Measurements from ENCODE around the gene HGD.

The HGD gene

DNA sequence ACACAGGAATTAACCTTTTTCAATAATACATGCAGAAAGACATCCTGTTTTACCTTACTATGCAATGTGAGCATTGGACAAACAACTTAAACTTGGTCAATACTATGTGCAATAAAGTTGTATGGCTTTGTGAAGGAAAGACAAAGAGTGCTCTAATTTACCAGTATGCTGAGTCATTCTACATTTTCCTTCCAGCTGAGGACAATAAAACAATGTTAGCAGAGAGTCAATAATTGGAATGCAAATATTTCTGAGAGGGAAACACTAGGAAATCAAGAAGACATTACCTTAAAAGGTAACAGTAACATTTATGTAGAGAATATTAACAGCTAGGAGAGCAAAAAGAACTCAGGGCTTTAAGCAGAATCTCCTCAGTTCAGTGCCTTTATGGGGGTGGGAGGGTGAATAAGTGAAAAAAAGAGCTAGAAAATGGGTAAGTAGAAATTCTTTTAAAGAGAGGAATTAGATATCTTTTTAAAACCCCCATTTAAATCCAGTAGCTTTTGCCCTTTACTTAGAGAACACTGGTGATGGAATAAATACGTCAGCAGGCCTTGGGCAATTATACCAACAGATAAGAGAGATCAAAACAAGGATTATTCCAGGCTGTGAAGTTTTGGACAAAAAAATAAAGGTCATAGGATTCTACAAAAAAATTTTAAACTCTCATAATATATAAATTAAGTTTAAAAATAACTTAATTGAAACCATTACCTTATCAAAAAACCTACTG, 11.6 kb upstream of the HGD start:
- H3K9ac ChIP-seq (ENCODE audit: low read depth, low read length), result peak overlapping the region; percentile 40; the same call in 1 of the 2 replicates

DNA sequence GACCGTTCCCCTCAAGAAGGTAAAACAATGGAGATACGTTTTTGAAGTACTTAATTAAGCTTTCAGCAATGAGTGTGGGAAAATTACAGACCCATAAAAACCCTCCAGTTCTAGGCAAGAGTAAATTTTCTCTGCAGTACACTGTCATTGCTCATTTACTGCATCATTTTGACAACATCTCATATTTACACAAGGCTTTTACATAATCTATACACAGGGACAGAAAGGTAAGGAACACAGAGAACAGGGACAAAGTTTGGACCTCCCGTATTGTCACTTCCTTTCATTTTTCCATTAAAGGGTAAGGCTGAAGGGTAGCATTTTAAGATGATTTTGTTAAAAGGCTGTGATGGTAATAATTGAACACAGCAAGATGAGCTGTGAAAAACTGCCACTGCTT, 7.4 kb upstream of the HGD start:
- Histone ChIP-seq H3K36me3 (ENCODE audit: insufficient read depth, low read depth, low read length) (no peaks in the 10 kb centered on the region), H3K4me3 (ENCODE audit: low read length) (no peak overlapping the region), H3K27me3 (ENCODE audit: insufficient read depth, low read length) (no peaks in the 10 kb centered on the region), H3K9ac (ENCODE audit: low read depth, low read length) (no peak overlapping the region), H3K27ac (ENCODE audit: low read length) (no peak overlapping the region), H3K4me1 (ENCODE audit: insufficient read depth, low read length) (peaks cover 18% of the 10 kb centered on the region; the same call in 1 of the 2 replicates), H3K9me3 (ENCODE audit: insufficient read depth, low read depth, low read length) (no peaks in the 10 kb centered on the region)

More for the DNA sequence above, 11.6 kb upstream of the HGD start:
- H3K27ac ChIP-seq (ENCODE audit: low read length), result peak overlapping the region; percentile 51
- H3K36me3 ChIP-seq (ENCODE audit: insufficient read depth, low read depth, low read length), result no peaks in the 10 kb centered on the region
- H3K4me3 ChIP-seq (ENCODE audit: low read length), result no peak overlapping the region
- peaks cover 28% of the 10 kb centered on the region; the same call in 1 of the 2 replicates for H3K4me1 ChIP-seq (ENCODE audit: insufficient read depth, low read length)
- H3K9me3 ChIP-seq (ENCODE audit: insufficient read depth, low read depth, low read length), result no peaks in the 10 kb centered on the region
- no peaks in the 10 kb centered on the region for H3K27me3 ChIP-seq (ENCODE audit: insufficient read depth, low read length)

DNA sequence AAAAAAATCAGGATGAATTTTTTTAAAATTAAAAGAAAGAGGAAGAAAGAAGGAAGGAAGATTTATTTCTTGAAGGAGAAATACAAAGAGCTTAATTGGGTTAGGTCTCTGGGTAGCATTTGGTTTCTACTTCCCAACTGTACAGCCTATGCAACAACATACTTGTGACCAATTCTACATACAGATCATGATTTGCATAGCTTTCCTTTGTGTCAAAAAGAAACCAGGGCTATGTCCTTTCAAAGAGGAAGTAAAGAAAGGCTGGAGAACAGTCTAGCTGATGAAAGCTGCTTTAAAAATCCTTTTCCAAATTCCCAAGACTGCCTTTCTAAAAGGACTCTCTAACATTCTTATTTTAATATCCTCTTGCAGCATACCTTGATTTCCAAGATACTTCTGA, 6.1 kb upstream of the HGD start:
- Histone ChIP-seq H3K9ac (ENCODE audit: low read depth, low read length) (no peak overlapping the region), H3K4me3 (ENCODE audit: low read length) (no peak overlapping the region), H3K4me1 (ENCODE audit: insufficient read depth, low read length) (peaks cover 9% of the 10 kb centered on the region; the same call in 1 of the 2 replicates), H3K36me3 (ENCODE audit: insufficient read depth, low read depth, low read length) (no peaks in the 10 kb centered on the region), H3K9me3 (ENCODE audit: insufficient read depth, low read depth, low read length) (no peaks in the 10 kb centered on the region), H3K27me3 (ENCODE audit: insufficient read depth, low read length) (no peaks in the 10 kb centered on the region), H3K27ac (ENCODE audit: low read length) (no peak overlapping the region)

DNA sequence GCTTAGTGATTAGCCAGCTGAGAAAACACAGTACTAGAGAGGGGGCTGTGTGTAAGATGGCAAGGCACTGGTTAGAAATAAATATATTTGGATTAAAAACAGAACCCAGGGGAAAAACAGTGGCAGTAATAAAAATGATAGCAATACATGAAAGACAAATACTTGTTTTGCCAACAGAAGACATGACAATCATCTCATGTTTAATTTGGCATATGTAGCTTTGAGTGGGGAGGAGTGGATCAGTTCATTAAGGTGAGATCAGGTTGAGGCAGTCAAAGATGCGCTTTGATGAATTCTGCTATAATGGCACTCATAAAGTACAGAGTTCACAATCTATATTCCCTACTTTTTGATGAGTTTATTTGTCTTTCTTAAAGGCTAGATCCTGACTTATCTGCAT, 3.4 kb upstream of the HGD start:
- no peaks in the 10 kb centered on the region for H3K9me3 ChIP-seq (ENCODE audit: insufficient read depth, low read depth, low read length)
- H3K27me3 ChIP-seq (ENCODE audit: insufficient read depth, low read length), result no peaks in the 10 kb centered on the region
- no peaks in the 10 kb centered on the region for H3K36me3 ChIP-seq (ENCODE audit: insufficient read depth, low read depth, low read length)
- peaks cover 27% of the 10 kb centered on the region; the same call in 1 of the 2 replicates for H3K4me1 ChIP-seq (ENCODE audit: insufficient read depth, low read length)
- no peak overlapping the region for H3K4me3 ChIP-seq (ENCODE audit: low read length)
- no peak overlapping the region for H3K27ac ChIP-seq (ENCODE audit: low read length)
- H3K9ac ChIP-seq (ENCODE audit: low read depth, low read length), result no peak overlapping the region

DNA sequence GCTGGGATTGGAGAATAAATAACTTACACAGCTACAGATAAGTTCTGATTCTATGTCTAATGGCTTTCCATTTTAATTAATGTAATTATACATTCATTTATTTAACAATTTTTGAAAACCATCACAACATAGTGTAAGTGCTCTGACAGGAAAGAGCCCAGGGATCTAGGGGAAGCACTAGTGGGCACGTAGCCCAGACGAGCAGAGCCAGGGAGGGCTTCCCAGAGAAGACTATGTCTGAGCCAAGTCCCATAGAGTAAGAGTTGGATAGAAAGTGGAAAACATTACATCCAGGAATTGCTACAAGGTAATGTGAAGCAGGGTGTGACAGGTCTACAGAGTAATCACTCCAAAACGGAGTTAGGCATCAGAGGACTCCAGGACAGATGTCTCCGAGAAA, 2.9 kb upstream of the HGD start:
- H3K36me3 ChIP-seq (ENCODE audit: insufficient read depth, low read depth, low read length), result no peaks in the 10 kb centered on the region
- no peaks in the 10 kb centered on the region for H3K27me3 ChIP-seq (ENCODE audit: insufficient read depth, low read length)
- peaks cover 27% of the 10 kb centered on the region; the same call in 1 of the 2 replicates for H3K4me1 ChIP-seq (ENCODE audit: insufficient read depth, low read length)
- H3K9me3 ChIP-seq (ENCODE audit: insufficient read depth, low read depth, low read length), result no peaks in the 10 kb centered on the region
- no peak overlapping the region for H3K4me3 ChIP-seq (ENCODE audit: low read length)
- no peak overlapping the region for H3K27ac ChIP-seq (ENCODE audit: low read length)
- no peak overlapping the region for H3K9ac ChIP-seq (ENCODE audit: low read depth, low read length)

DNA sequence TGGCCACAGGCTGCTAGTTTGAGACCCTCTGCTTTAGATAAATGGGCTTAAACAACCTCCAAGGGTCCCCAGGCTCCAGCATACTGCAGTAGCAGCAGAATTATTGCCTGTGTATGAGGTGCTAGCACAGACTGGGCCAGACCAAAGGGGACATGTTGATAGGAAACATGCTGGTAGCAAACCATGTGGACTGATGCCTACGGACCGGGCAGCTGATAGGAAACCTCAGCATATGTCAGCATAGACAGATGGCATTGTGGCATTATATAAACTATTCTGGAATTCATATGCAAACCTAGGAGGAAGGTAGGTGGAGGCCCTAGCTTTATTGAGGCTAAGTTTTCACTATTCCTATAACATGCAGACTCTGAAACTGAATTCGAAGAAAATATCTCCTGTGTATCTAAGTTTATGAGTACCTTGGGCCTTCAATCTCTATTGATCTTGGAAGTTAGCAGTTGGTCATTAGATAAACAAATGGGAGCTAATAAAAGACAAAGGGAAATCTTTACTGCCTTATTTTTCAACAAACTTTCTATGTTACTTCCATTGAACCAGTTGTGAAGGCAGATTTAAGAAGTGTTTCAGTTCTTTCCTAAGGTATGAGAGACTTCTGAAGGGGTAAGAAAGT, 1.7 kb upstream of the HGD start:
- Histone ChIP-seq H3K27me3 (ENCODE audit: insufficient read depth, low read length) (no peaks in the 10 kb centered on the region), H3K9me3 (ENCODE audit: insufficient read depth, low read depth, low read length) (no peaks in the 10 kb centered on the region), H3K27ac (ENCODE audit: low read length) (no peak overlapping the region), H3K4me3 (ENCODE audit: low read length) (no peak overlapping the region), H3K36me3 (ENCODE audit: insufficient read depth, low read depth, low read length) (no peaks in the 10 kb centered on the region), H3K9ac (ENCODE audit: low read depth, low read length) (no peak overlapping the region), H3K4me1 (ENCODE audit: insufficient read depth, low read length) (peaks cover 27% of the 10 kb centered on the region; the same call in 1 of the 2 replicates)

DNA sequence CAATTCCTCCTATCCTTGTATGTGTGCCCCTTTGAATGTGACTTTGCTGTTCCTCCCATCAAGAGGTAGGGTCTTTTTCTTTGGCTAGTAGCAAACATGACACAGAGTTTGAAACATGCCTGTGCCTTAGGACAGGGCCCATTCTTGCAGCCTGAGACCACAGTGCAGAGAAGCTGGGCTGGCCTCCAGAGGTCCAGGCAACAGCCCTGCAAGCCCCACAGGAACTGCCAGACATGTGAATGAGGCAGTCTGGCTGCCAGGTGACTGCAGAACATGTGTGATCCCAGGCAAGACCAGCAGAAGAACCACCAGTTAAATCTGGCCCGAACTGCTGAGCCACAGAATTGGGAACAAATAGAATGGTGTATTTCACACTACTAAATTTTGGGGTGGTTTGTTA, 1.2 kb upstream of the HGD start:
- Histone ChIP-seq H3K4me1 (ENCODE audit: insufficient read depth, low read length) (peaks cover 33% of the 10 kb centered on the region; the same call in 1 of the 2 replicates), H3K27me3 (ENCODE audit: insufficient read depth, low read length) (no peaks in the 10 kb centered on the region), H3K36me3 (ENCODE audit: insufficient read depth, low read depth, low read length) (no peaks in the 10 kb centered on the region), H3K4me3 (ENCODE audit: low read length) (no peak overlapping the region), H3K9ac (ENCODE audit: low read depth, low read length) (no peak overlapping the region), H3K9me3 (ENCODE audit: insufficient read depth, low read depth, low read length) (no peaks in the 10 kb centered on the region), H3K27ac (ENCODE audit: low read length) (no peak overlapping the region)

DNA sequence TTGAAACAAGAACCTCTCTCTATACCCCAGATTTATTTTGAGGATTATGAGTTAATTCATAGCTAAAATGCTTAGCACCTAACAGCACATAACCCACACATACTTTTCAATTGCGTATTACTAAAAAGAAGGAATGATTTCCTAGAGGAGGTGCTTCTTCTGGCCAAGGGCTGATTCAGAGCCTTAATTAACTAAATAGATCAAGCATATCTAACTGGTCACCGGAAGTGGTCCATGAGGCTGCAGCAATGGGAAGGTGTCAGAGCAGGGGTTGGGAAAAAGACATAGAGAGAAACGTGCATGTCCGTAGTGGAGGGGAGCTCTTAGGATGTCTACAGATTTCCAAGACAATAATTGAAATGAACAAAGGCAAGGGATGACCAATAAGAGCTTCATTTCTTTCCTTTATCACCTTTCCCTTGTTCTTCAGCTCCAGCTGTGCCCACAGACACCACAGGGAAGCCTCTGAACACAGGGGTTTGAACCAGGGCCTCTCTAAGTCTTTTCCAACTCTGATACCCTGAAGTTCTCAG, 467 bp downstream of the HGD start:
- H3K36me3 ChIP-seq (ENCODE audit: insufficient read depth, low read depth, low read length), result no peaks in the 10 kb centered on the region
- H3K9me3 ChIP-seq (ENCODE audit: insufficient read depth, low read depth, low read length), result no peaks in the 10 kb centered on the region
- H3K4me1 ChIP-seq (ENCODE audit: insufficient read depth, low read length), result peaks cover 42% of the 10 kb centered on the region; the same call in 1 of the 2 replicates
- no peaks in the 10 kb centered on the region for H3K27me3 ChIP-seq (ENCODE audit: insufficient read depth, low read length)
- no peak overlapping the region for H3K4me3 ChIP-seq (ENCODE audit: low read length)
- H3K9ac ChIP-seq (ENCODE audit: low read depth, low read length), result peak overlapping the region; percentile 52; the same call in 1 of the 2 replicates
- peak overlapping the region; percentile 44 for H3K27ac ChIP-seq (ENCODE audit: low read length)

DNA sequence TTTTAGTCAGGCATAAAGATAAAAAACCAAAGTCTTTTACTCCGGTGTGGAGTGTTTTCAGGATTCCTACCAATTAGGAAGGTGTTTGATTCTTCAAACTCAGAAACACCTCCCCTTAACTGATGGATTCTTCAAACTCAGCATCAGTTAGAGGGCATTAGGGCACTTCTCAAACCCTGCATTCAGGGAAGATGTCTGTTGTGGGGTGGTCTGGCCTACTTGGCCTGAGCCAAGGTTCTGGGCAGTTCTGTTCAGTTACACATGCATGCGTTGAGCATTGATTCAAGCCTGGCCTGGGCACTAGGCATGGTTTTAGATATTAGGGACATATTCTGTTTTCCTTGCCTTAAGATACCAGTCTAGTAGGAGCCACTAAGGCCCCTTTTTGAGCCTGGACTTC, 1.0 kb downstream of the HGD start:
- Histone ChIP-seq H3K4me1 (ENCODE audit: insufficient read depth, low read length) (peaks cover 46% of the 10 kb centered on the region; the same call in 1 of the 2 replicates), H3K27me3 (ENCODE audit: insufficient read depth, low read length) (no peaks in the 10 kb centered on the region), H3K9ac (ENCODE audit: low read depth, low read length) (peak overlapping the region; percentile 52; the same call in 1 of the 2 replicates), H3K4me3 (ENCODE audit: low read length) (no peak overlapping the region), H3K9me3 (ENCODE audit: insufficient read depth, low read depth, low read length) (no peaks in the 10 kb centered on the region), H3K36me3 (ENCODE audit: insufficient read depth, low read depth, low read length) (no peaks in the 10 kb centered on the region), H3K27ac (ENCODE audit: low read length) (peak overlapping the region; percentile 44)

DNA sequence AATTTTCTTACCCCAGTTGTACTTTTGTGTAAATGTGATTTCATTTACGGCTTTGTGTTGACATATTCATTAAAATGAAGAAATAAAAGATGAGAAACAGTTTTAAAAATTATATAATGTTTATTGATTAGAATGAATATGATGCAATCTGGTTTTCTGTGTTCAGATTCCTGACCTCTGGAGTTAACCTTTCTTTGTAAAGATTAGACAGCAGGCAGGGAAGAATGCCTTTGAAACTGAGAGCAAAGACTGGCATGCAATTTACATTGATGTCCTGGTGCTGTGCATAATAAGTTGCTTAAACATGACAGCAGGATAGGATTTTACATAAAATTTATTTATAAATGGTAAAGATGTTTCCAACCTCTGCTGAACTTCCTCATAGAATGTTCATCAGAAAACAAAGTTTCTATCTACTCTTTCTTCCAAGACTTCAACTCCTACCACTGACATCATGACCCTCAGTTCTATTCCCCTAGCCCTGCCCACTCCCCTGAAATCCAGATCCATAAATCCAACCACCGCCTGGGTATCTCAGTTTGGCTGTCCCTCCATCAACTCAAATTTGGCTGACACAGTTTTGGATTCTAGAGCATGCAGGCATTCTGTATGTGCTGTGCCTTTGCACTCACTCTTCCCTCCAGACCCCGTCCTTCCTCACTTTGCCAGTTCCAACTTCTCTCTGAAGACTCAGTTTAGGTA, 1.7 kb downstream of the HGD start:
- H3K4me1 ChIP-seq (ENCODE audit: insufficient read depth, low read length), result peaks cover 46% of the 10 kb centered on the region; the same call in 1 of the 2 replicates
- peak overlapping the region; percentile 44 for H3K27ac ChIP-seq (ENCODE audit: low read length)
- H3K36me3 ChIP-seq (ENCODE audit: insufficient read depth, low read depth, low read length), result no peaks in the 10 kb centered on the region
- peak overlapping the region; percentile 52; the same call in 1 of the 2 replicates for H3K9ac ChIP-seq (ENCODE audit: low read depth, low read length)
- H3K4me3 ChIP-seq (ENCODE audit: low read length), result 0 out of 2 replicates have a peak overlapping the region, but pooled peaks have one; percentile 17
- H3K27me3 ChIP-seq (ENCODE audit: insufficient read depth, low read length), result no peaks in the 10 kb centered on the region
- H3K9me3 ChIP-seq (ENCODE audit: insufficient read depth, low read depth, low read length), result no peaks in the 10 kb centered on the region

DNA sequence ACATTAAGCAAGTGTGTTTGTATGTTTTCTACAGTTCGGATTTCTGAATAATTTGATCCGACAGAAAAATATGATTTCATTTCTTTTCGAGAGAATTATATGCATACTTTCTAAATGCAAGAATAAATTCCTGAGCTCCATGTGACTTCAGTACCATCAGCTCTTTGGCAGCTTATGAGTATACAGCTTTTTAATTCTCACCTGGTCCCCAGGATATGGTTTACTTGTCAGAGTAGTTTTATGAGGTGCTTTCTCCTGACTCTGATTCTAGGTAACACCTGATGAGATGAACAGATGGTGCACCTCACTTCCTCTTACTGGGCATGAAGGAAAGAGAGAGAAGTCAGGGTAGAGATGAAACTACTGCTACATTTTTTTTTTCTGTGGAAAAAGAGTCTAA, 3.1 kb downstream of the HGD start:
- Histone ChIP-seq H3K27ac (ENCODE audit: low read length) (peak overlapping the region; percentile 84), H3K4me1 (ENCODE audit: insufficient read depth, low read length) (peaks cover 46% of the 10 kb centered on the region; the same call in 1 of the 2 replicates), H3K36me3 (ENCODE audit: insufficient read depth, low read depth, low read length) (no peaks in the 10 kb centered on the region), H3K4me3 (ENCODE audit: low read length) (no peak overlapping the region), H3K27me3 (ENCODE audit: insufficient read depth, low read length) (no peaks in the 10 kb centered on the region), H3K9ac (ENCODE audit: low read depth, low read length) (peak overlapping the region; percentile 84; the same call in 1 of the 2 replicates), H3K9me3 (ENCODE audit: insufficient read depth, low read depth, low read length) (no peaks in the 10 kb centered on the region)
